SK-N-MC (cell line): ENCODE results near the gene OR7C2.

Experiments
- EZH2 ChIP-seq: fragments of 200-600 bp; sonication (generic); IDR thresholded peaks from one replicate; pipeline ENCODE4 v1.6.1; 2017; ENCODE audit warnings: antibody characterized with exemption
- FOXP2 ChIP-seq: optimal IDR thresholded peaks from 2 replicates; pipeline ENCODE3; 2011; ENCODE audit warnings: mild to moderate bottlenecking, moderate library complexity; ENCODE audit not compliant: insufficient read depth; ENCODE audit errors: extremely low read length, control extremely low read depth
- POLR2AphosphoS5 ChIP-seq: IDR thresholded peaks from 2 replicates; pipeline ENCODE4 v1.6.1; 2012; ENCODE audit warnings: mild to moderate bottlenecking, low read depth, low read length, borderline replicate concordance

GRCh38 chr19:14949876-14950275 lies 8.6 kb downstream of the OR7C2 start:
- no peak for TF ChIP-seq POLR2AphosphoS5
- no peak for TF ChIP-seq EZH2
- no peak for TF ChIP-seq FOXP2
